KOPT-K1 (cell line): ENCODE measurements around the gene CCDC9.

Source experiments
- H3K27ac ChIP-seq: fragments of 200-600 bp; sonication (generic); 2 replicates; pipeline ENCODE4 v1.5.1; 2016; ENCODE audit warnings: antibody characterized with exemption, mild to moderate bottlenecking, low read depth, low read length; ENCODE audit not compliant: poor library complexity, severe bottlenecking
- H3K36me3 ChIP-seq: fragments of 200-600 bp; sonication (generic); 2 replicates; pipeline ENCODE4 v1.5.1; 2017; ENCODE audit warnings: antibody characterized with exemption, mild to moderate bottlenecking, low read length, moderate library complexity; ENCODE audit not compliant: insufficient read depth
- H3K9me3 ChIP-seq: fragments of 200-600 bp; sonication (generic); 2 replicates; pipeline ENCODE4 v1.5.1; 2017; ENCODE audit warnings: antibody characterized with exemption, low read length, mild to moderate bottlenecking; ENCODE audit not compliant: insufficient read depth, poor library complexity, severe bottlenecking

The CCDC9 gene

GRCh38 chr19:47255879-47256692 lies at the start of gene CCDC9:
TSS of gene CCDC9 (plus strand) at chr19:47256525. CDS start at chr19:47258401, 1,876 bp downstream.
- peak within 1 kb of the TSS; percentile 57 for H3K27ac ChIP-seq
- H3K9me3 ChIP-seq, result no peaks in the 10 kb centered on the region
- peaks cover 26% of the 10 kb centered on the region; the same call in 1 of the 2 replicates for H3K36me3 ChIP-seq

DNA sequence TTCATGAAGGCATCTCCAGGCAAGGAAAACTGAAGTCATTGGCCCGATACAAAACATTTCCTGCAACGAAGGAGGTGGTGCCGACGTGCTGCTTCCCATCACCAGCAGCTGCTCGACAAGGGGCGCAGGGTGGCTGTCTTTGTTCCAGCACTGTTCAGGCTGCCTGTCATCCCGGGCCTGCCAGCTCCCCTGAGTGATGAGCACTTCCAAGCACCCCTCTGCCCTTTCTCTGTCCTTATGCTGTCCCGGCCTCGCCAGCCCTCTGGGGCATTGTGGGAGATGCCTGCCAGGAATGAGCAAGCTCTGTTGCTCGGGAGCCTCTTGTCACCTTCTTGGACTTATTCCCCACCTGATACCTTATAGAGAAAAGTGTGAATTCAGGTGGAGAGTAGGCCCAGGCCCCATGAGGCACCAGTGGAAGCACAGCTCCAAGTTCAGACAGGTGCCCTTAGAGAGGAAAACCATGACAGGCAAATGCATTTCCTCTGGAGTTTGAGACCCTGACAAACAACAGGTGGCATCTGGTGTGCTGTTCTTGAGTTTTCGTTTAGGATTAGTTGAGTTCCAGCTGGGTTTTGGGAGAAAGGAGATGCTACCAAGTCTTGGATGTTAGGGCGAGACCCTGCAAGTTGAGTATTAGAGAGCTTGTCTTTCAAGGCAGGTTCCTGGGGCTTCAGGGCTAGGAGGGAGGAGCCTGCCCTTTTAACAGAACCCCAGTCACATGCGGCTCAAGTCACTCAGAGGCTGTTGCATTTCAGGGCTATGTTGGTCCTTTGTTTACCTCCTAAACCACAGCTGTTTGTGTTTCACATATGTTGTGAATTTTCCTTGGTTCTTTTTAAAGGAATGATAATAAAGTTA lies 46.8 kb upstream of the CCDC9 start:
- peaks cover 77% of the 10 kb centered on the region for H3K36me3 ChIP-seq
- H3K9me3 ChIP-seq, result no peaks in the 10 kb centered on the region
- H3K27ac ChIP-seq, result no peak overlapping the region

DNA sequence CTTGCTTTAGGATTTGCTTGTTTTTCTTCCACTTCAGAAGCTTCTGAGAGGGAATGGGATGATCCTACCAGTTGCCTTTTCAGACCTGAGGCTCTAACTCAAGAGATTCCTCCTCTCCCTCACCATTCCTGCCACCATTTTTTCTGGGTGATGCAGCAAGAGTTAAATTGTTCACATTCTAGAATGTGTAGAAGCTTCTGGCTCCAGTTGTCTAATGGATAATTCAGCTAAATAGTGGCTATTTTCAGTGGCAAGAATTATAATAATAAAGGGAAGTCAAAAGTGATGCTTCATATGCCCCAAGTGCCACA lies 46.2 kb upstream of the CCDC9 start:
- no peak overlapping the region for H3K27ac ChIP-seq
- no peaks in the 10 kb centered on the region for H3K9me3 ChIP-seq
- peaks cover 71% of the 10 kb centered on the region for H3K36me3 ChIP-seq

- Histone ChIP-seq H3K9me3 (no peaks in the 10 kb centered on the region), H3K27ac (peak overlapping the region; percentile 20), H3K36me3 (peaks cover 65% of the 10 kb centered on the region)
These were observed 45.5 kb upstream of the CCDC9 start for GRCh38 chr19:47210689-47211316.

- Histone ChIP-seq H3K9me3 (no peaks in the 10 kb centered on the region), H3K27ac (no peak overlapping the region), H3K36me3 (peaks cover 17% of the 10 kb centered on the region)
These were observed 40.7 kb upstream of the CCDC9 start for GRCh38 chr19:47215581-47215980.

DNA sequence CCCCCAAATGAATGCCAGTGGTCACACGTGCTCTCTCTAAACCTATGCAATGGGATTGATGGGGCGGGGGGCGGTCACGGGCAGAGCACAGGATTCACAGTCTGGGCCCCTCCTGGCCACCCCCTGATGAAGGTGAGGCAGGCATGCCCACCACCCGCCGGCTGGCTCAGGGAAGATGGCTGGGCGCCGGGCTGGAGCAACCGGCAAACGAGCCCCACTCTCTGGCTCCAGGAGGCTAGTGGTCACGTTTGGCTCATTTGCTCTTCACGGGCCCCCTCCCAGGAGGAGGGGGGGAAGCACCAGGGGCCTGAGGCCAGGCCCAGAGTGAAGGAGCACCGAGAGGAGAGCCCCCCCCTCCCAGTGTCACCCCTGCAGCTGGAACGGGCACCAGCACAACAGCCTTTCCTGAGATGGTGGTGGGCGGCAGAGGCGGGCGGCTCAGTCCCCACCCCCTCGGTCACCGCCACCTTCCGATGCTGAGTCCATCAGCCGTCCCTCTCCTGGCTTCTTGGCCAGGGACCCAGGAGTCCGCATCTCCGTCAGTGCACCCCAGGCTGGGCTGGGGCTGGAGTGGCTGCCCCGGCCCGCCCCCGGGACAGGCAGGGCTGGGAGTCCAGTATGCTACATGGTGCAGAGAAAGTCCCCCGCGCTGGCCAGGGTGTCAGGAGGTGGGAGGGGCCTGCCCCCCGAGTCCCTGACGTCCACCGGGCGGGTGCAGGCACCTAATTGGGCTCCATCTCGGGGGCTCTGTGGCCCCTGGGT lies 35.1 kb upstream of the CCDC9 start:
- no peaks in the 10 kb centered on the region for H3K9me3 ChIP-seq
- H3K36me3 ChIP-seq, result no peaks in the 10 kb centered on the region
- no peak overlapping the region for H3K27ac ChIP-seq

DNA sequence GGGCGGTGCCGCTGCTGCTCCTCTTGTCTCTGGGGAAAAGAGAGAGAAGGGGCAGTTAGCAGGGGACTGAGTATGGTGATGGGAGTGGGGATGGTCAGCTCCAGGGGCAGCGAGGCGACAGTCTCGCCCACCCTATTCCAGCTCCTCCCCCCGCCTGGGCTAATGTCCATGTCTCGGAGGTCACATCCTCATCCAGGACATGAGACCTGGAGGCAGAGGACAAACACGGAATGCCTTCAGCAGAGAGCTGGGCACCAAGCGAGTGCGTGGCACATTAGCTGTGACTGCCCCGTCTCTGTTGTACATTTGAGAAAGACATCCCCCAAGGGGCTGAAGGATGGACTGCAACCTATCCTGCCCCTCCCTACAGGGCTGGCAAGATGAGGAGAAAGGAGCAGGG lies 34.4 kb upstream of the CCDC9 start:
- Histone ChIP-seq H3K9me3 (no peaks in the 10 kb centered on the region), H3K36me3 (no peaks in the 10 kb centered on the region), H3K27ac (no peak overlapping the region)

- Histone ChIP-seq H3K9me3 (no peaks in the 10 kb centered on the region), H3K27ac (peak overlapping the region; percentile 17), H3K36me3 (no peaks in the 10 kb centered on the region)
These were observed 30.4 kb upstream of the CCDC9 start for GRCh38 chr19:47225746-47226425.

GRCh38 chr19:47226426-47227351 lies 29.6 kb upstream of the CCDC9 start:
- no peaks in the 10 kb centered on the region for H3K9me3 ChIP-seq
- peak overlapping the region; percentile 17 for H3K27ac ChIP-seq
- H3K36me3 ChIP-seq, result no peaks in the 10 kb centered on the region

DNA sequence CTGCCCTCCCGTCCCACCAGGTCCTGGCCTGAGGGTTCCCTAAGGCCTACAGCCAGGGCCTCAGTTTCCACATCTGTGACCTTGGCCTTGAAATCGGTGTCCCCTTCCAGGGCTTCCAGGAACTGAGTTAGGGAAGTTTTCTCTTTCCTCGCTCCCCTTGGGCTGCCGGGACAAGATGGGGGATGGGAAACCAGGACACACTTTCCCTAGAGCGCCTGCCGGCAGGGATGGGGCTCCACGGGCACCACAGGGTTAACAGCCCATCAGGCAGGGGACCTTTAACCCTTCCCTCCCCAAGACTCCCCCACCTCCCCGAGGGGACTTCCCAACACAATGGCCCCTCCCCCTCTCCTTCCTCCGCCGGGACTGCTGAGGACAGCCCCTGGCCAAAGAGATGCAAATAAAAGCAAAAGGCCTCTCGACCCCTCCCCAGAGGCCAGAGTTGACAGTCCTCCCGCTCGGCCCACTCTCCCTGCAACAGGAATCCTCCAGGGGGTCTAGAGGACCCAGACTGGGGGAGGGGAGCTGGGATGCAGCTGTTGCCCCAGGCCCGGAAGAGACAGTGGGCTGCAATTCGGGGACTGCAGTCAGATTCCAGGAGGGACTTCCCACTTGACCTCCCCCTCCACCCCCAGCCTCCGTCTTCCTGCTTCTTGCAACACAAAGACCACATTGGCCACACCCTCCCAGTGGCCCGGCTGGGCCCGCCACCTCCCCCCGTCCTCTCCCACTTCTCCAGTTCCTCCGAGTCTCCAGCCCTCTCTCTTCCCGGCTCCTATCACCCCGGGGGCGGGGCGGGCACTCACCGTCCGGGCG lies 28.8 kb upstream of the CCDC9 start:
- Histone ChIP-seq H3K27ac (no peak overlapping the region), H3K9me3 (no peaks in the 10 kb centered on the region)

DNA sequence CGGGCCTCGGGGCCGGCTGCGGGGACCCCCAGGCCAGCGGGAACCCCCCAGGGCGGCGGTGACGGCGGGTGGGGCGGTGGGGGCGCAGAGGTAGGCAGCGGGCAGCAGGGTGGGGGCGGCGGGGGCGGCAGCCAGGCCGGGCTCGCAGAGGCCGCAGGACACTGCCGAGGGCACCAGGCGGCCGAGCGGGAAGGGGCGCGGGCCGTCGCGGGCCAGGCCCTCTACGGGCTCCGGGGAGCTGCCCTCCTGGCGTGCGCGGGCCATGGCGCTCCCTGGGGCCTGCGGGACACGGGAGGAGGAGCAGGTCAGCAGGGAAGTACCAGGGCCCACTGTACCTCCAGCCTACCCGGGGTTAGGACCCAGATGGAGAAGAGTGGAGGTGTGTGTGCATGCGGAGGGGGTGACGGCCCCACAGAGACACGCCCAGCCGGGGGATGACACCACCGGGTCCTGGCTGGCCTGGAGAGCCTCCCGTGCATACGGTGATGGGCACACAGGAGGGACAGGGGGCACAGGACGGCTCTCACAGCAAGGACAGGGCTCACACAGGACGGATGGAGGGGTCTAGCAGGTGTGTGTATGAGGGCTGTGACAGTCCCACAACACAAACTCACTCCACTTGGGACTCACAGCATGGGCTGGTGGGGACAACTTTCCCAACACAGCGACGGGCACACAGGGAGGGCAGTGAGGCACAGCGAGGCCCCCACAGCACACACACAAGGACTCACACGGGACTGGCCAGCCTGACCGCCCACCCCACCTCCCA lies 28.0 kb upstream of the CCDC9 start:
- Histone ChIP-seq H3K9me3 (no peaks in the 10 kb centered on the region), H3K27ac (no peak overlapping the region), H3K36me3 (no peaks in the 10 kb centered on the region)

More for the DNA sequence above, 28.8 kb upstream of the CCDC9 start:
- H3K36me3 ChIP-seq, result no peaks in the 10 kb centered on the region

DNA sequence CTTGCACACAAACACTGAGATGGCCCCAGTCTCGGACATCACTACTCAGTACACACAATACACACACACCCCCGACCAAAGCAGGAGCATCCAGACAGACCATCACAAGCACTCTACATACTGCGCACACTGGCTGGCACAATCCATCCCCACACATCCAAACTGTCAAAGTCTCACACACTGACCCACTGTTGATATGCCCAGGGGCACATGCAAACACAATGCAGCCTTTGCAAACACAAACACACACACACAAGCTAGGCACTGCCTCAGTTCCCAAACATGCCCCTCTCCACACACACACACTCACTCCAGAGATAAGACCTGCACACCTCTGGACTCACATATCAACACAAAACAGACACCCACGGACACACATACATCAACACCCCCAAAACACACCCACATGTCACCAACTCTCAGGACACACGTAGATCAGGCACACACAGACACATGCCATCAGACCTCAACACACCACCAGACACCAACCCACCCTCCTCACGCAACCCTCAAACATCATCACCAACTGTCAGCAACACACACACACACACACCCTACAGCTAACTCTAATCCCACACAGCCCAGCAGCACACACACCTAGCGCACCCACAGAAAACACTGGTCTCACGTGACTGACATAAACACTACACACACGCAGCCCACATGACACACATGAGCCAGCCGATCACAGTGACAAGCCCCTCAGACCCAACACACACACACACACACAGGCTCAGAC lies 27.2 kb upstream of the CCDC9 start:
- Histone ChIP-seq H3K36me3 (no peaks in the 10 kb centered on the region), H3K9me3 (no peaks in the 10 kb centered on the region), H3K27ac (no peak overlapping the region)
